Endothelial cell of umbilical vein (primary cell): ENCODE data around the gene GTF3C2. TPM values are rescaled to one million over a fixed set of nuclear protein-coding genes. Genes with fewer than 3 reads are reported as not detected.

Experiments
- Bru-seq: library from RNA; stranded (reverse); fragments of 400-500 nt; gene quantifications from one replicate; lab custom pipeline; 2021; lab: Mats Ljungman, UMichigan
- BruChase-seq, 2 experiments: library from RNA; stranded (reverse); fragments of 400-500 nt; gene quantifications; one replicate each; lab custom pipeline; 2021; lab: Mats Ljungman, UMichigan
- BruUV-seq: library from RNA; stranded (reverse); fragments of 400-500 nt; replicated peaks from 2 replicates; lab custom pipeline; 2021; lab: Mats Ljungman, UMichigan
- CTCF ChIA-PET: fragments of 300-600, 350-600 bp; sonication (Branson Sonifier 250); formaldehyde crosslinking; loops from one replicate; lab custom pipeline; 2021; ENCODE audit warnings: antibody characterized with exemption, inconsistent platforms; lab: Charles Lee
- POLR2A ChIA-PET: fragments of 300-600, 350-600 bp; sonication (Branson Sonifier 250); formaldehyde crosslinking; loops from one replicate; lab custom pipeline; 2021; ENCODE audit warnings: antibody characterized with exemption, inconsistent platforms; lab: Charles Lee
- DNase-seq: peaks from one replicate; pipeline ENCODE4 v3.0.0-alpha.2; 2011; ENCODE audit warnings: low read depth, low spot score
- FAIRE-seq: peaks from 2 replicates; lab custom pipeline; 2011; peaks lifted over from hg19 to GRCh38; lab: Jason Lieb, UNC
- H2AFZ ChIP-seq: 2 replicates; pipeline ENCODE4 v1.6.0; 2012; ENCODE audit warnings: low read depth, low read length, control low read depth, inconsistent platforms
- H3K27ac ChIP-seq: 2 replicates; pipeline ENCODE4 v1.5.1; 2011; ENCODE audit warnings: low read depth, mild to moderate bottlenecking, control low read depth, low read length, moderate library complexity; ENCODE audit not compliant: insufficient read depth
- H3K27me3 ChIP-seq, 2 experiments: 2 replicates each; pipeline versions ENCODE4 v1.6.0 to v1.6.1; 2011; ENCODE audit warnings: low read length in 2 of 2, mixed read lengths in 1 of 2; ENCODE audit not compliant: control insufficient read depth in 2 of 2, insufficient read depth in 2 of 2
- H3K36me3 ChIP-seq, 2 experiments: 2 replicates in 1 of 2; 3 replicates in 1 of 2; pipeline ENCODE4 v1.5.1; 2011; ENCODE audit warnings: low read length in 2 of 2, mild to moderate bottlenecking in 1 of 2, moderate library complexity in 1 of 2; ENCODE audit not compliant: control insufficient read depth in 2 of 2, insufficient read depth in 2 of 2; ENCODE audit errors: extremely low read depth in 1 of 2
- H3K4me1 ChIP-seq: 3 replicates; pipeline ENCODE4 v1.5.1; 2011; ENCODE audit warnings: mild to moderate bottlenecking, low read length; ENCODE audit not compliant: control insufficient read depth, insufficient read depth; ENCODE audit errors: extremely low read depth
- H3K4me2 ChIP-seq: 2 replicates; pipeline ENCODE4 v1.6.1; 2011; ENCODE audit warnings: low read length, control low read depth, mixed read lengths; ENCODE audit not compliant: insufficient read depth
- H3K4me3 ChIP-seq, 3 experiments: fragments of 200-600 bp in 1 of 3; sonication (generic), shearing (Covaris generic) in 1 of 3; replicated peaks in 1 of 3; 2 replicates each; pipeline ENCODE4 v1.5.1; 2011 to 2016; ENCODE audit warnings: control low read depth in 3 of 3, low read length in 3 of 3, mild to moderate bottlenecking in 2 of 3, inconsistent platforms in 1 of 3, low read depth in 1 of 3, moderate library complexity in 1 of 3; ENCODE audit not compliant: insufficient read depth in 1 of 3
- H3K79me2 ChIP-seq: 2 replicates; pipeline ENCODE4 v1.6.0; 2012; ENCODE audit warnings: low read length, inconsistent platforms; ENCODE audit not compliant: control insufficient read depth, insufficient read depth
- H3K9ac ChIP-seq: replicated peaks from 2 replicates; pipeline ENCODE3; 2011; ENCODE audit warnings: low read length, control low read depth; ENCODE audit not compliant: insufficient read depth; ENCODE audit errors: extremely low read depth
- H3K9me1 ChIP-seq: replicated peaks from 3 replicates; pipeline ENCODE4 v1.6.0; 2011; ENCODE audit warnings: mild to moderate bottlenecking, low read length; ENCODE audit not compliant: control insufficient read depth, insufficient read depth; ENCODE audit errors: extremely low read depth
- H3K9me3 ChIP-seq: replicated peaks from 2 replicates; pipeline ENCODE4 v1.5.1; 2012; ENCODE audit warnings: low read length, inconsistent platforms; ENCODE audit not compliant: control insufficient read depth, insufficient read depth
- H4K20me1 ChIP-seq: replicated peaks from 2 replicates; pipeline ENCODE3; 2011; ENCODE audit warnings: mild to moderate bottlenecking, low read length; ENCODE audit not compliant: control insufficient read depth, insufficient read depth; ENCODE audit errors: extremely low read depth
- CTCF ChIP-seq, 2 donors: IDR thresholded peaks; 1 replicate in 1 of 2; 2 replicates in 1 of 2; pipeline ENCODE4 v1.5.1; 2011; ENCODE audit warnings: low read length in 2 of 2, mild to moderate bottlenecking in 2 of 2, moderate library complexity in 2 of 2, control low read depth in 1 of 2, inconsistent platforms in 1 of 2, low read depth in 1 of 2; ENCODE audit not compliant: insufficient read depth in 1 of 2; ENCODE audit errors: extremely low read depth in 1 of 2
- EZH2 ChIP-seq: IDR thresholded peaks from 2 replicates; pipeline ENCODE4 v1.6.1; 2012; ENCODE audit warnings: borderline replicate concordance, low read depth, mild to moderate bottlenecking, moderate library complexity, low read length, inconsistent platforms; ENCODE audit not compliant: severe bottlenecking
- FOS ChIP-seq: IDR thresholded peaks from 2 replicates; pipeline ENCODE4 v1.6.1; 2011; ENCODE audit warnings: mild to moderate bottlenecking, low read length, moderate library complexity, borderline replicate concordance; ENCODE audit not compliant: insufficient read depth
- GATA2 ChIP-seq: IDR thresholded peaks from 2 replicates; pipeline ENCODE4 v1.7.0; 2011; ENCODE audit warnings: low read depth, mild to moderate bottlenecking, moderate library complexity, mixed read lengths, low read length; ENCODE audit not compliant: insufficient read length, insufficient read depth
- JUN ChIP-seq: IDR thresholded peaks from 2 replicates; pipeline ENCODE4 v1.6.1; 2011; ENCODE audit warnings: borderline replicate concordance, low read depth; ENCODE audit not compliant: insufficient read length, insufficient read depth
- MAX ChIP-seq: IDR thresholded peaks from 2 replicates; pipeline ENCODE4 v1.6.1; 2011; ENCODE audit not compliant: insufficient read depth, insufficient read length
- MYC ChIP-seq: IDR thresholded peaks from one replicate; pipeline ENCODE4 v1.6.1; 2011; ENCODE audit warnings: mild to moderate bottlenecking, low read depth, low read length
- POLR2A ChIP-seq: IDR thresholded peaks from 2 replicates; pipeline ENCODE4 v1.6.1; 2012; ENCODE audit warnings: low read depth, mild to moderate bottlenecking, control low read depth, low read length
- POLR2AphosphoS5 ChIP-seq: IDR thresholded peaks from 2 replicates; pipeline ENCODE4 v1.6.1; 2012; ENCODE audit warnings: low read depth, mild to moderate bottlenecking, control low read depth, low read length, moderate library complexity; ENCODE audit not compliant: insufficient read depth
- dilution Hi-C: fragments of 300-500 bp; cut with MboI; formaldehyde crosslinking; loops from one replicate; pipeline ENCODE4 v1.15.0; 2019; ENCODE audit warnings: low sequenced_read_pairs; ENCODE audit not compliant: extremely low pct_ligation_motif_present
- intact Hi-C: fragments of 100-400 bp; cut with micrococcal nuclease; formaldehyde crosslinking; loops from one replicate; pipeline ENCODE4 v1.10.0; 2022
- long read RNA-seq: library from polyadenylated mRNA; stranded (forward); transcript quantifications from one replicate; pipeline ENCODE4 v2.0.0, GENCODE V29; 2021
- polyA minus RNA-seq, 3 experiments: library from RNA; depleted of rRNA, polyadenylated mRNA; stranded (reverse); fragments of >200 nt; gene quantifications; 1 replicate in 1 of 3; 2 replicates in 2 of 3; pipeline ENCODE4 v1.2.3, GENCODE V29; 2011
- polyA plus RNA-seq, 4 experiments: library from polyadenylated mRNA; depleted of rRNA in 3 of 4; stranded (reverse) in 3 of 4; unstranded in 1 of 4; fragments of >200 nt; gene quantifications; 2 replicates each; pipeline versions ENCODE4 v1.2.1 to v1.2.3, GENCODE V29; 2011 to 2012; ENCODE audit warnings: missing spikeins in 1 of 4
- total RNA-seq: library from RNA; stranded (reverse); gene quantifications from 2 replicates; pipeline ENCODE4 v1.2.3, GENCODE V29; 2021

Gene GTF3C2
- total RNA-seq (57.4 and 63.2 TPM in 2 replicates), polyA plus RNA-seq (59.7 and 68.3 TPM in 2 replicates), polyA minus RNA-seq (90.4 and 101 TPM in 2 replicates), Bru-seq, nascent RNA (percentile 77 among the genes with signal in this experiment), BruChase-seq, experiment 1, labeled RNA remaining after a 6-hour chase (percentile 87 among the genes with signal in this experiment), BruChase-seq, experiment 2, labeled RNA remaining after a 2-hour chase (percentile 88 among the genes with signal in this experiment)
- 43.4 and 47.8 TPM in 2 replicates for polyA plus RNA-seq (2011; cell fraction: cytosol; rRNA removed)
- polyA plus RNA-seq (2011; cell fraction: nucleus; rRNA removed), result 161 and 188 TPM in 2 replicates
- polyA plus RNA-seq (2012), result 50.4 and 61.9 TPM in 2 replicates
- 50.4 TPM for polyA minus RNA-seq (2011; cell fraction: cytosol; rRNA and poly(A)+ RNA removed)
- polyA minus RNA-seq (2011; cell fraction: nucleus; rRNA and poly(A)+ RNA removed), result 62.7 and 91.9 TPM in 2 replicates
- long read RNA-seq, transcript GTF3C2-201 (19 exons, 3,882 nt), result major isoform, 23 of 56 reads
- long read RNA-seq, partial matches to known transcripts, result 16 of 56 reads
- long read RNA-seq, other reads (novel, unspliced or antisense), result 17 of 56 reads

GRCh38 chr2:27356382-27357181 is at the start of gene GTF3C2:
GTF3C2 (minus strand) TSS chr2:27356764; CDS start chr2:27343554, 13,210 bp downstream.
- H3K27me3 ChIP-seq, result no peaks in the 10 kb centered on the region
- H3K4me2 ChIP-seq, result peak within 1 kb of the TSS; percentile 99
- FAIRE-seq (peak; percentile 94), DNase-seq (peak; percentile 98)
- TF ChIP-seq MAX (peak; percentile 81), POLR2A (no peak), POLR2AphosphoS5 (peak; percentile 98), CTCF (IDR thresholded peaks at IDR 0.05; ENCODE audit: extremely low read depth in 1 of 2, insufficient read depth in 1 of 2, low read depth in 1 of 2, low read length in 2 of 2) (no peak), JUN (no peak), GATA2 (no peak), EZH2 (no peak), MYC (peak; percentile 59), FOS (no peak)
- BruUV-seq, result TSS peak; percentile 61
- POLR2A ChIA-PET, result interaction anchor here (0.8 to 1.5 kb wide), 3 partner anchors 13 to 34 kb away, joined by 3 to 7 read pairs (median 4); partner anchors contain the start of gene EIF2B4
- H3K4me3 ChIP-seq, result peak within 1 kb of the TSS; percentile 40 to 90 (median 63)
- dilution Hi-C loops, result no loop called here
- peak within 1 kb of the TSS; percentile 83 for H2AFZ ChIP-seq
- no peaks in the 10 kb centered on the region for H3K9me1 ChIP-seq
- peak within 1 kb of the TSS; percentile 95 for H3K9ac ChIP-seq
- intact Hi-C loops, result loop anchor here (1.0 to 5.0 kb wide), 6 partner anchors 14 to 327 kb away; partner anchors contain the start of genes CAD, EIF2B4, MPV17 and NRBP1
- H3K79me2 ChIP-seq, result peaks cover 60% of the 10 kb centered on the region
- no peaks in the 10 kb centered on the region for H4K20me1 ChIP-seq
- H3K9me3 ChIP-seq, result no peaks in the 10 kb centered on the region
- peak within 1 kb of the TSS; percentile 83 for H3K27ac ChIP-seq
- CTCF ChIA-PET, result interaction anchor here (1.0 to 1.8 kb wide), 4 partner anchors 12 to 276 kb away, joined by 3 to 8 read pairs (median 5); partner anchors contain the start of genes EIF2B4 and PPM1G
- peaks cover 16% of the 10 kb centered on the region for H3K4me1 ChIP-seq
- no peaks in the 10 kb centered on the region for H3K36me3 ChIP-seq
